Karpas-422 (cell line): ENCODE data around the gene GOLGA8B. TPM values are rescaled to one million over a fixed set of nuclear protein-coding genes. Genes with fewer than 3 reads are reported as not detected.
"Not testable (repeated sequence)": the region's sequence is repeated elsewhere in the genome, so short reads cannot be mapped to it uniquely, and the experiment has no call there.

Experiments used
- DNase-seq: peaks from one replicate; pipeline ENCODE4 v3.0.0-alpha.2; 2015
- H2AFZ ChIP-seq: fragments of 200-600 bp; sonication (generic); 2 replicates; pipeline ENCODE4 v1.6.1; 2014; ENCODE audit warnings: antibody characterized with exemption, low read length, mixed read lengths
- H3K27ac ChIP-seq: fragments of 200-600 bp; sonication (generic); 2 replicates; pipeline ENCODE4 v1.5.1; 2014; ENCODE audit warnings: mild to moderate bottlenecking, low read length, moderate library complexity
- H3K27me3 ChIP-seq: fragments of 200-600 bp; sonication (generic); 2 replicates; pipeline ENCODE4 v1.6.1; 2014; ENCODE audit warnings: low read length, mixed read lengths
- H3K36me3 ChIP-seq: fragments of 200-600 bp; sonication (generic); 2 replicates; pipeline ENCODE4 v1.6.1; 2014; ENCODE audit warnings: low read length, mixed read lengths; ENCODE audit not compliant: insufficient read depth
- H3K4me1 ChIP-seq: fragments of 200-600 bp; sonication (generic); 2 replicates; pipeline ENCODE4 v1.6.1; 2014; ENCODE audit warnings: mild to moderate bottlenecking, low read length, mixed read lengths
- H3K4me2 ChIP-seq: fragments of 200-600 bp; sonication (generic); 2 replicates; pipeline ENCODE4 v1.6.1; 2014; ENCODE audit warnings: low read length, low read depth, mild to moderate bottlenecking; ENCODE audit not compliant: poor library complexity, severe bottlenecking
- H3K4me3 ChIP-seq: fragments of 200-600 bp; sonication (generic); 2 replicates; pipeline ENCODE4 v1.5.1; 2014; ENCODE audit warnings: mild to moderate bottlenecking, antibody characterized with exemption, low read length, mixed read lengths
- H3K79me2 ChIP-seq: fragments of 200-600 bp; sonication (generic); 2 replicates; pipeline ENCODE4 v1.6.1; 2014; ENCODE audit warnings: mild to moderate bottlenecking, low read length, mixed read lengths
- H3K9ac ChIP-seq: fragments of 200-600 bp; sonication (generic); 2 replicates; pipeline ENCODE4 v1.6.0; 2014; ENCODE audit warnings: low read length
- H3K9me2 ChIP-seq: fragments of 200-600 bp; sonication (generic), shearing (Covaris generic); replicated peaks from 2 replicates; pipeline ENCODE4 v1.6.0; 2014; ENCODE audit warnings: mild to moderate bottlenecking, low read length, moderate library complexity; ENCODE audit not compliant: insufficient read depth
- H3K9me3 ChIP-seq: fragments of 300-700, 200-600 bp; sonication (generic); 2 replicates; pipeline ENCODE4 v1.6.1; 2014; ENCODE audit warnings: low read length, mixed read lengths
- H4K20me1 ChIP-seq: fragments of 200-600 bp; sonication (generic); 2 replicates; pipeline ENCODE4 v1.6.1; 2014; ENCODE audit warnings: mild to moderate bottlenecking, antibody characterized with exemption, low read length, low read depth; ENCODE audit not compliant: insufficient read depth
- total RNA-seq: library from RNA; depleted of rRNA; stranded (reverse); fragments of >200 nt; shearing (Covaris generic); gene quantifications from 2 replicates; pipeline ENCODE4 v1.2.3, GENCODE V29; 2014; ENCODE audit warnings: low replicate concordance

The GOLGA8B gene
- total RNA-seq, 1 experiment from 2014 or later: 96.7 TPM

GRCh38 chr15:34564711-34565110, 18.7 kb downstream of the GOLGA8B start:
- not testable (repeated sequence) for H3K79me2 ChIP-seq, H3K4me3 ChIP-seq, H3K27ac ChIP-seq, H3K4me2 ChIP-seq, H3K4me1 ChIP-seq, H3K9me3 ChIP-seq, DNase-seq, H3K9me2 ChIP-seq, H2AFZ ChIP-seq, H3K36me3 ChIP-seq, H3K9ac ChIP-seq, H3K27me3 ChIP-seq, H4K20me1 ChIP-seq

- not testable (repeated sequence) for H3K9me3 ChIP-seq, H2AFZ ChIP-seq, H3K27ac ChIP-seq, H3K27me3 ChIP-seq, H3K4me2 ChIP-seq, H3K9me2 ChIP-seq, H3K9ac ChIP-seq, H3K4me3 ChIP-seq, H3K79me2 ChIP-seq, H3K4me1 ChIP-seq, DNase-seq, H4K20me1 ChIP-seq, H3K36me3 ChIP-seq
Measured at GRCh38 chr15:34560814-34561213, 22.6 kb downstream of the GOLGA8B start.

GRCh38 chr15:34559764-34560163, 23.7 kb downstream of the GOLGA8B start:
- not testable (repeated sequence) for DNase-seq, H3K9ac ChIP-seq, H3K4me3 ChIP-seq, H2AFZ ChIP-seq, H3K9me3 ChIP-seq, H3K4me1 ChIP-seq, H3K9me2 ChIP-seq, H4K20me1 ChIP-seq, H3K4me2 ChIP-seq, H3K27ac ChIP-seq, H3K27me3 ChIP-seq, H3K36me3 ChIP-seq, H3K79me2 ChIP-seq

GRCh38 chr15:34555162-34555561, 28.3 kb downstream of the GOLGA8B start:
- not testable (repeated sequence) for H4K20me1 ChIP-seq, H2AFZ ChIP-seq, H3K27ac ChIP-seq, H3K79me2 ChIP-seq, H3K9me2 ChIP-seq, H3K27me3 ChIP-seq, DNase-seq, H3K4me2 ChIP-seq, H3K9ac ChIP-seq, H3K36me3 ChIP-seq, H3K9me3 ChIP-seq, H3K4me3 ChIP-seq, H3K4me1 ChIP-seq

GRCh38 chr15:34554716-34555115, 28.7 kb downstream of the GOLGA8B start:
- not testable (repeated sequence) for H2AFZ ChIP-seq, H3K9me2 ChIP-seq, H3K36me3 ChIP-seq, H4K20me1 ChIP-seq, H3K4me2 ChIP-seq, DNase-seq, H3K27me3 ChIP-seq, H3K79me2 ChIP-seq, H3K9ac ChIP-seq, H3K4me3 ChIP-seq, H3K9me3 ChIP-seq, H3K4me1 ChIP-seq, H3K27ac ChIP-seq

GRCh38 chr15:34554126-34554525, 29.3 kb downstream of the GOLGA8B start:
- H3K9ac ChIP-seq, H3K79me2 ChIP-seq, H3K27me3 ChIP-seq, H3K4me3 ChIP-seq, H3K27ac ChIP-seq, H3K9me3 ChIP-seq, H2AFZ ChIP-seq, H3K4me1 ChIP-seq, H3K9me2 ChIP-seq, H4K20me1 ChIP-seq, H3K4me2 ChIP-seq, DNase-seq, H3K36me3 ChIP-seq: not testable (repeated sequence)

- H3K4me3 ChIP-seq, H3K36me3 ChIP-seq, H4K20me1 ChIP-seq, H3K4me2 ChIP-seq, DNase-seq, H3K9me2 ChIP-seq, H3K4me1 ChIP-seq, H2AFZ ChIP-seq, H3K27ac ChIP-seq, H3K27me3 ChIP-seq, H3K9me3 ChIP-seq, H3K9ac ChIP-seq, H3K79me2 ChIP-seq: not testable (repeated sequence)
Measured at GRCh38 chr15:34550129-34550528, 33.3 kb downstream of the GOLGA8B start.

GRCh38 chr15:34549381-34549809, 34.1 kb downstream of the GOLGA8B start:
- not testable (repeated sequence) for H3K9me3 ChIP-seq, H3K27ac ChIP-seq, H3K4me3 ChIP-seq, H2AFZ ChIP-seq, H3K9ac ChIP-seq, H3K27me3 ChIP-seq, H3K4me1 ChIP-seq, H3K36me3 ChIP-seq, H3K79me2 ChIP-seq, H3K4me2 ChIP-seq, H4K20me1 ChIP-seq, DNase-seq, H3K9me2 ChIP-seq

- H3K27ac ChIP-seq, DNase-seq: not testable (repeated sequence)
Measured at GRCh38 chr15:34543860-34544649, 39.4 kb downstream of the GOLGA8B start.

More at GRCh38 chr15:34543860-34544649, 39.4 kb downstream of the GOLGA8B start:
- not testable (repeated sequence) for H3K4me1 ChIP-seq, H3K9ac ChIP-seq, H4K20me1 ChIP-seq, H3K27me3 ChIP-seq, H3K4me2 ChIP-seq, H3K4me3 ChIP-seq, H3K9me2 ChIP-seq, H3K9me3 ChIP-seq, H3K79me2 ChIP-seq, H2AFZ ChIP-seq, H3K36me3 ChIP-seq
